Measurements from ENCODE around the gene COPZ1.
"Not testable (repeated sequence)": the region's sequence is repeated elsewhere in the genome, so short reads cannot be mapped to it uniquely, and the experiment has no call there.

- not testable (repeated sequence) for TF ChIP-seq TEAD2 (tag; IDR thresholded peaks at IDR 0.05); IRF1 (CRISPR knock-in tag; IDR thresholded peaks at IDR 0.05; ENCODE audit: borderline replicate concordance); CTCF (IDR thresholded peaks at IDR 0.05 in 2 of 3, conservative IDR thresholded peaks at IDR 0.05 in 1 of 3; ENCODE audit: insufficient read depth in 2 of 3, low read depth in 1 of 3, low read length in 3 of 3); RAD51 (IDR thresholded peaks at IDR 0.05; ENCODE audit: borderline replicate concordance, low read depth); NFIX (CRISPR knock-in tag; IDR thresholded peaks at IDR 0.05; ENCODE audit: low read depth); ATF7 (IDR thresholded peaks at IDR 0.05); RBM17 (IDR thresholded peaks at IDR 0.05; ENCODE audit: borderline replicate concordance, low read depth, low read length); ARID3B (CRISPR knock-in tag; IDR thresholded peaks at IDR 0.05; ENCODE audit: borderline replicate concordance); EZH2 (IDR thresholded peaks at IDR 0.05; ENCODE audit: borderline replicate concordance, low read depth, low read length)
Observed at GRCh38 chr12:54284070-54284780, 40.7 kb upstream of the COPZ1 start.
